GM23338 (cell line): ENCODE data around the gene GSAP. TPM values are rescaled to one million over a fixed set of nuclear protein-coding genes. Genes with fewer than 3 reads are reported as not detected.
A peak's percentile ranks its signal among the peaks of the same experiment; 100 is the strongest.

Source experiments
- ATAC-seq: fragments of 200-7000 bp; cut with Tn5 transposase; 3 replicates; pipeline ENCODE4 v1.9.1; 2020
- DNase-seq: peaks from one replicate; pipeline ENCODE4 v3.0.0-alpha.2; 2015; ENCODE audit warnings: low spot score
- H2AFZ ChIP-seq: fragments of 200-600 bp; sonication (generic); 2 replicates; pipeline ENCODE4 v1.8.0; 2016; ENCODE audit warnings: antibody characterized with exemption, mild to moderate bottlenecking, moderate library complexity
- H3F3A ChIP-seq: fragments of 200-600 bp; sonication (generic); replicated peaks from 2 replicates; pipeline ENCODE4 v1.8.0; 2017; ENCODE audit warnings: antibody characterized with exemption, mixed run types, low read depth
- H3K27ac ChIP-seq: fragments of 200-600 bp; sonication (generic); 2 replicates; pipeline ENCODE4 v1.6.1; 2016; ENCODE audit warnings: low read depth
- H3K27me3 ChIP-seq: fragments of 200-600 bp; sonication (generic); 2 replicates; pipeline ENCODE4 v1.8.0; 2016; ENCODE audit warnings: mild to moderate bottlenecking, mixed run types, moderate library complexity; ENCODE audit not compliant: insufficient read depth
- H3K36me3 ChIP-seq: fragments of 200-600 bp; sonication (generic); 2 replicates; pipeline ENCODE4 v1.8.0; 2016; ENCODE audit warnings: mild to moderate bottlenecking; ENCODE audit not compliant: insufficient read depth
- H3K4me1 ChIP-seq: fragments of 200-600 bp; sonication (generic); 2 replicates; pipeline ENCODE4 v1.8.0; 2016; ENCODE audit warnings: mild to moderate bottlenecking, moderate library complexity; ENCODE audit not compliant: insufficient read depth
- H3K4me2 ChIP-seq: fragments of 200-600 bp; sonication (generic); 2 replicates; pipeline ENCODE4 v1.7.1; 2017; ENCODE audit warnings: mixed run types
- H3K4me3 ChIP-seq: fragments of 200-600 bp; sonication (generic); 2 replicates; pipeline ENCODE4 v1.6.1; 2016; ENCODE audit warnings: mixed run types
- H3K79me2 ChIP-seq: fragments of 200-600 bp; sonication (generic); replicated peaks from 2 replicates; pipeline ENCODE4 v1.8.0; 2017; ENCODE audit warnings: mild to moderate bottlenecking; ENCODE audit not compliant: insufficient read depth
- H3K9me2 ChIP-seq: fragments of 200-600 bp; sonication (generic); 2 replicates; pipeline ENCODE4 v1.8.0; 2017; ENCODE audit not compliant: insufficient read depth
- H4K20me1 ChIP-seq: fragments of 200-600 bp; sonication (generic); replicated peaks from 2 replicates; pipeline ENCODE4 v1.8.0; 2017; ENCODE audit warnings: mild to moderate bottlenecking; ENCODE audit not compliant: insufficient read depth
- H3K27ac Mint-ChIP-seq: 2 replicates; pipeline ENCODE4 v1.8.0; 2020; ENCODE audit warnings: inconsistent platforms, mild to moderate bottlenecking, moderate library complexity, mixed read lengths
- H3K27me3 Mint-ChIP-seq: 3 replicates; pipeline ENCODE4 v1.8.0; 2022; ENCODE audit warnings: low read depth, mild to moderate bottlenecking, moderate library complexity, mixed read lengths, inconsistent platforms; ENCODE audit not compliant: insufficient read depth, poor library complexity
- H3K36me3 Mint-ChIP-seq: 3 replicates; pipeline ENCODE4 v1.8.0; 2021; ENCODE audit warnings: low read depth, mild to moderate bottlenecking, inconsistent platforms, moderate library complexity, mixed read lengths
- H3K4me1 Mint-ChIP-seq: 3 replicates; pipeline ENCODE4 v1.8.0; 2020; ENCODE audit warnings: mild to moderate bottlenecking, inconsistent platforms, mixed read lengths
- H3K4me3 Mint-ChIP-seq: 3 replicates; pipeline ENCODE4 v1.8.0; 2021; ENCODE audit warnings: moderate library complexity, mild to moderate bottlenecking, inconsistent platforms, mixed read lengths
- H3K9me3 Mint-ChIP-seq: 3 replicates; pipeline ENCODE4 v1.8.0; 2020; ENCODE audit warnings: moderate library complexity, mild to moderate bottlenecking, inconsistent platforms, mixed read lengths
- CREB1 ChIP-seq: fragments of 250-450 bp; sonication (Bioruptor Pico); IDR thresholded peaks from 2 replicates; pipeline ENCODE4 v1.5.0; 2020; ENCODE audit warnings: low read depth, mild to moderate bottlenecking, moderate library complexity
- EZH2 ChIP-seq: fragments of 200-600 bp; sonication (generic); IDR thresholded peaks from one replicate; pipeline ENCODE4 v1.8.0; 2017; ENCODE audit warnings: antibody characterized with exemption, mild to moderate bottlenecking, low read depth; ENCODE audit not compliant: unreplicated experiment
- EZH2phosphoT487 ChIP-seq: fragments of 200-600 bp; sonication (generic); IDR thresholded peaks from one replicate; pipeline ENCODE4 v1.8.1; 2018; ENCODE audit warnings: antibody characterized with exemption; ENCODE audit not compliant: unreplicated experiment
- JUNB ChIP-seq: IDR thresholded peaks from one replicate; pipeline ENCODE4 v1.6.1; 2016; ENCODE audit warnings: antibody characterized with exemption; ENCODE audit not compliant: unreplicated experiment
- POLR2AphosphoS5 ChIP-seq: IDR thresholded peaks from 2 replicates; pipeline ENCODE4 v1.6.1; 2016; ENCODE audit warnings: antibody characterized with exemption, low read depth
- REST ChIP-seq: IDR thresholded peaks from one replicate; pipeline ENCODE4 v1.6.1; 2018; ENCODE audit warnings: antibody characterized with exemption; ENCODE audit not compliant: unreplicated experiment
- STAT1 ChIP-seq: IDR thresholded peaks from one replicate; pipeline ENCODE4 v1.6.1; 2016; ENCODE audit warnings: antibody characterized with exemption; ENCODE audit not compliant: unreplicated experiment
- ZNF114 ChIP-seq: fragments of 250-450 bp; sonication (Bioruptor Pico); IDR thresholded peaks from 2 replicates; pipeline ENCODE4 v1.5.0; 2020; ENCODE audit warnings: mild to moderate bottlenecking, moderate library complexity
- polyA plus RNA-seq: library from polyadenylated mRNA; unstranded; fragments of >200 nt; fragmentation: Nextera tagmentation; extraction: Ambion mirVana; gene quantifications from 2 replicates; pipeline ENCODE4 v1.2.1, GENCODE V29; 2016
- total RNA-seq: library from RNA; depleted of rRNA; stranded (reverse); fragments of >200 nt; shearing (Covaris generic); gene quantifications from 2 replicates; pipeline ENCODE4 v1.2.3, GENCODE V29; 2014
- TF ChIP-seq, protein P1 (sequence below), 2 experiments: fragments of 200-600 bp in 1 of 2; sonication (generic) in 1 of 2; conservative IDR thresholded peaks; 2 replicates each; pipeline versions ENCODE4 v1.5.1 to v1.6.1; 2016 to 2017; ENCODE audit warnings: antibody characterized with exemption in 2 of 2, low read depth in 2 of 2, mild to moderate bottlenecking in 2 of 2, moderate library complexity in 1 of 2

GSAP gene
- total and polyA plus RNA-seq, 2 experiments from 2014 or later = 0.63 to 1.1 TPM

DNA sequence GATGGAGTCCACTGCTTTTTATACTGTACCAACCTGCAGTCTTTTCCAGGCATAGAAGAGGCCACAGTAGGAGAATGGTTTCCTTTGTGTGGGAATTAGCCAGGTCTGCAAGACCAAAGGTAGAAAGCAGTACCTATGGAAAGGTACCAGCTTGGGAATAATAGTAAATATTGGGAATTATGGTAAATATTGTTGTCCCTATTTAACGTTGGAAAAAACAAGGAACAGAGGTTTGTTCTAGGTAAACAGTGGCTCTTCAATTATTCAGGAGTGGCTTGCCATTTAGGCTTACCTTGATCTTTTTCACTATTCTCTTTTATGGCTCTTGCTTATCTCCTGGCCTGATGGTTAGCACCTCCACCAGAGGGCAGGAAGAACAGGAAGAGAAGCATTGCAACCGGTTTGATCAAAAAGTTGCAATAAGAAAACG is 43.9 kb upstream of the GSAP start:
- no peaks in the 10 kb centered on the region for H3K79me2 ChIP-seq
- no peak overlapping the region for H2AFZ ChIP-seq
- Mint-ChIP-seq H3K4me3 (no peak overlapping the region), H3K27me3 (no peaks in the 10 kb centered on the region), H3K27ac (no peak overlapping the region), H3K9me3 (no peaks in the 10 kb centered on the region), H3K4me1 (no peaks in the 10 kb centered on the region), H3K36me3 (no peaks in the 10 kb centered on the region)
- no peaks in the 10 kb centered on the region; the same call in 1 of the 2 replicates for H3F3A ChIP-seq
- no peaks in the 10 kb centered on the region for H3K27me3 ChIP-seq
- ATAC-seq (peak; percentile 50; the same call in 2 of the 3 replicates), DNase-seq (peak; percentile 47)
- no peaks in the 10 kb centered on the region for H3K36me3 ChIP-seq
- no peak overlapping the region for H3K27ac ChIP-seq
- H4K20me1 ChIP-seq = no peaks in the 10 kb centered on the region
- H3K4me2 ChIP-seq = no peak overlapping the region
- no peak for TF ChIP-seq REST
- no peak for TF ChIP-seq ZNF114 (CRISPR knock-in tag)
- TF ChIP-seq EZH2phosphoT487 = no peak
- TF ChIP-seq STAT1 = no peak
- no peak for TF ChIP-seq CREB1
- TF ChIP-seq, protein P1, sequence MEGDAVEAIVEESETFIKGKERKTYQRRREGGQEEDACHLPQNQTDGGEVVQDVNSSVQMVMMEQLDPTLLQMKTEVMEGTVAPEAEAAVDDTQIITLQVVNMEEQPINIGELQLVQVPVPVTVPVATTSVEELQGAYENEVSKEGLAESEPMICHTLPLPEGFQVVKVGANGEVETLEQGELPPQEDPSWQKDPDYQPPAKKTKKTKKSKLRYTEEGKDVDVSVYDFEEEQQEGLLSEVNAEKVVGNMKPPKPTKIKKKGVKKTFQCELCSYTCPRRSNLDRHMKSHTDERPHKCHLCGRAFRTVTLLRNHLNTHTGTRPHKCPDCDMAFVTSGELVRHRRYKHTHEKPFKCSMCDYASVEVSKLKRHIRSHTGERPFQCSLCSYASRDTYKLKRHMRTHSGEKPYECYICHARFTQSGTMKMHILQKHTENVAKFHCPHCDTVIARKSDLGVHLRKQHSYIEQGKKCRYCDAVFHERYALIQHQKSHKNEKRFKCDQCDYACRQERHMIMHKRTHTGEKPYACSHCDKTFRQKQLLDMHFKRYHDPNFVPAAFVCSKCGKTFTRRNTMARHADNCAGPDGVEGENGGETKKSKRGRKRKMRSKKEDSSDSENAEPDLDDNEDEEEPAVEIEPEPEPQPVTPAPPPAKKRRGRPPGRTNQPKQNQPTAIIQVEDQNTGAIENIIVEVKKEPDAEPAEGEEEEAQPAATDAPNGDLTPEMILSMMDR (conservative IDR thresholded peaks at IDR 0.05; ENCODE audit: low read depth in 2 of 2) = peak; percentile 45 to 51
- TF ChIP-seq EZH2 = no peak
- no peak for TF ChIP-seq JUNB
- TF ChIP-seq POLR2AphosphoS5 = no peak
- H3K4me3 ChIP-seq = no peak overlapping the region
- H3K4me1 ChIP-seq = no peaks in the 10 kb centered on the region
- no peaks in the 10 kb centered on the region for H3K9me2 ChIP-seq

DNA sequence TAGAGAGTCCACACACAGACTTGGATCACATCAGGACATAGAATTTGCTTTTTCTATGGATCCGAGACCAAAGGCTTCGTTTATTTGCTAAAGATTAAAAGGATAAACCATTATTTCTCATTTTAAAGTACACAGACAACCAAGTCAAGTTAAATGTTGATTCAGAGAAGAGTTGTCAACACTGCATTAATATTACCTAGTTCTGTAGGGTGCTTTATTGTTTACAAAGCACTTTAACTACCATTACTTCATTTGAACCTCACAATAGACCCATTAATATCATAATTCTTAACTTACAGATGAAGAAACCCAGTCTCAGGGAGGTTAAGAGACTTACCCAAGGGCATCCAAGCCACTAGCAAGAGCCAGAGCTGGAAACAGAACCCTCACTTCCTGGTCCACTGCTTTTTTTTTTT is 43.2 kb upstream of the GSAP start:
- Histone ChIP-seq H3K4me1 (no peaks in the 10 kb centered on the region), H4K20me1 (no peaks in the 10 kb centered on the region), H3F3A (no peaks in the 10 kb centered on the region; the same call in 1 of the 2 replicates), H3K4me2 (no peak overlapping the region), H3K4me3 (no peak overlapping the region), H3K27ac (no peak overlapping the region), H2AFZ (no peak overlapping the region), H3K9me2 (no peaks in the 10 kb centered on the region), H3K36me3 (no peaks in the 10 kb centered on the region), H3K79me2 (no peaks in the 10 kb centered on the region), H3K27me3 (no peaks in the 10 kb centered on the region)
- no peaks in the 10 kb centered on the region for H3K4me1 Mint-ChIP-seq
- H3K27me3 Mint-ChIP-seq = no peaks in the 10 kb centered on the region
- DNase-seq = no peak
- H3K9me3 Mint-ChIP-seq = no peaks in the 10 kb centered on the region
- ATAC-seq = no peak
- no peaks in the 10 kb centered on the region for H3K36me3 Mint-ChIP-seq
- H3K27ac Mint-ChIP-seq = no peak overlapping the region
- H3K4me3 Mint-ChIP-seq = no peak overlapping the region
- no peak for TF ChIP-seq REST
- no peak for TF ChIP-seq CREB1
- TF ChIP-seq, protein P1 (conservative IDR thresholded peaks at IDR 0.05; ENCODE audit: low read depth in 2 of 2) = no peak
